VCaP (cell line): Measurements from ENCODE around the gene CAPN14.

Experiments used
- H3K27ac ChIP-seq: fragments of 450-650 bp; 2 replicates; pipeline ENCODE4 v1.5.1; 2017
- TF ChIP-seq, protein P1 (sequence below): fragments of 450-650 bp; conservative IDR thresholded peaks from 2 replicates; pipeline ENCODE4 v1.5.1; 2017; ENCODE audit warnings: mild to moderate bottlenecking, moderate library complexity

CAPN14 gene

GRCh38 chr2:31230751-31231150, 13.4 kb upstream of the CAPN14 start:
- no peak overlapping the region for H3K27ac ChIP-seq
- TF ChIP-seq, protein P1, sequence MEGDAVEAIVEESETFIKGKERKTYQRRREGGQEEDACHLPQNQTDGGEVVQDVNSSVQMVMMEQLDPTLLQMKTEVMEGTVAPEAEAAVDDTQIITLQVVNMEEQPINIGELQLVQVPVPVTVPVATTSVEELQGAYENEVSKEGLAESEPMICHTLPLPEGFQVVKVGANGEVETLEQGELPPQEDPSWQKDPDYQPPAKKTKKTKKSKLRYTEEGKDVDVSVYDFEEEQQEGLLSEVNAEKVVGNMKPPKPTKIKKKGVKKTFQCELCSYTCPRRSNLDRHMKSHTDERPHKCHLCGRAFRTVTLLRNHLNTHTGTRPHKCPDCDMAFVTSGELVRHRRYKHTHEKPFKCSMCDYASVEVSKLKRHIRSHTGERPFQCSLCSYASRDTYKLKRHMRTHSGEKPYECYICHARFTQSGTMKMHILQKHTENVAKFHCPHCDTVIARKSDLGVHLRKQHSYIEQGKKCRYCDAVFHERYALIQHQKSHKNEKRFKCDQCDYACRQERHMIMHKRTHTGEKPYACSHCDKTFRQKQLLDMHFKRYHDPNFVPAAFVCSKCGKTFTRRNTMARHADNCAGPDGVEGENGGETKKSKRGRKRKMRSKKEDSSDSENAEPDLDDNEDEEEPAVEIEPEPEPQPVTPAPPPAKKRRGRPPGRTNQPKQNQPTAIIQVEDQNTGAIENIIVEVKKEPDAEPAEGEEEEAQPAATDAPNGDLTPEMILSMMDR: no peak

- H3K27ac ChIP-seq: no peak overlapping the region; the same call in 1 of the 2 replicates
- TF ChIP-seq, protein P1: no peak
Observed at GRCh38 chr2:31228717-31229116, 11.4 kb upstream of the CAPN14 start.

DNA sequence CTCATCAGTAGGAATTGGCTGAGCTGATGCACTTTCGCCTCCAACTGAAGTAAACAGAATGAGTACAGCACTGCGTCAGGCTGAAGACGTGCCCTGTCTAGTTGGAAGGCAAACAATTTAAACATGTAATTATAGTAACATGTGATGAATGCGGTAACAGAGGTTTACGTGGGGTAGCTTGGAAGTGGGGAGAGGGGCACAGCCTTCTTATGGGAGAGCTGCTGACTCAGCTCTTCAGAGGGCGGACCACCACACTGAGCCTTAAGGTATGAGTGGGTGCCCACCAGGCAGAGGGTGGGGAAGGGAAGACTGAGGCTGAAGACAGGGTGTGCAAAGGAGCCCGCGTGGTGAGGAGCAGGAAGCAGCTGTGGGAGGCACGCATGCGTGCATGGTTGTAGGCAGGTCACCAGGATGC, 10.4 kb upstream of the CAPN14 start:
- TF ChIP-seq, protein P1: no peak
- peak overlapping the region; percentile 27; the same call in 1 of the 2 replicates for H3K27ac ChIP-seq

DNA sequence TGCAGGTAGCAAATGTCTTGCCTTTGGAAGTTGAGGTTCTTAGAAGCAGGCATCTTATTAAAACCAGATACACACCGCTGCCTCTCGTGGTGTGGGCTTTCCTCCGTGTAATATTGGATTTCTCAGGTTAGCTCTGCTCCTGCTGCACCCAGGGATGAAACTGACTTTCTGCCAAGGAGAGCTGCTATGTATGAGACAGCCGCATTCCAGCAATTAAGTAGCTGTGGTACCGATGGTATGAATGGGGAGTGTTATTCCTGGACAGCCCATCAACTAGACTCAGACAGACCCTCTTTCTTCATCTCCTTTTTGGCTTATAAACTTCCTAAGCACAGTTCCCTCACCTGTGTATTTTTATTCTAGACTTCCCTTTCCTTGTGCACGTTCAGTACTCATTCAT, 9.8 kb upstream of the CAPN14 start:
- H3K27ac ChIP-seq: peak overlapping the region; percentile 27; the same call in 1 of the 2 replicates
- TF ChIP-seq, protein P1: no peak

DNA sequence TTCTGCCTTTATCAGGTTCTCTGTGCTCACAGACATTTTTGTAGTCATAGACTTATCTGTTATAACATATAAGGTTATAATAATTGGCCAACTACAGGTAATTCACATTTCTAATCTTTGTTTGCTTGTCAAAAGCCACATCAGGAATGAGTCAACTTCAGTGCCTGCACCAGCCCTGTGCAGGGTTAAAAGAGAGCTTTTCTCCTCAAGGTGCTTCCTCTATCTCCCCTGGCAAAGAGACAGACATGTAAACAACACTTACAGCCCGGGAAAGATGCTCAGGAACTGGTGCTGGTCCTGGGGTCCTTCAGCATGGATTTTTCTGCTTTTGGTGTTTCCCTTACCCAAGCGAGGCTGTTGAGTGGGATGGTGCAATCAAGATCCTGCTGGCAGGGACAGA, 9.0 kb upstream of the CAPN14 start:
- TF ChIP-seq, protein P1: no peak
- H3K27ac ChIP-seq: peak overlapping the region; percentile 27; the same call in 1 of the 2 replicates

DNA sequence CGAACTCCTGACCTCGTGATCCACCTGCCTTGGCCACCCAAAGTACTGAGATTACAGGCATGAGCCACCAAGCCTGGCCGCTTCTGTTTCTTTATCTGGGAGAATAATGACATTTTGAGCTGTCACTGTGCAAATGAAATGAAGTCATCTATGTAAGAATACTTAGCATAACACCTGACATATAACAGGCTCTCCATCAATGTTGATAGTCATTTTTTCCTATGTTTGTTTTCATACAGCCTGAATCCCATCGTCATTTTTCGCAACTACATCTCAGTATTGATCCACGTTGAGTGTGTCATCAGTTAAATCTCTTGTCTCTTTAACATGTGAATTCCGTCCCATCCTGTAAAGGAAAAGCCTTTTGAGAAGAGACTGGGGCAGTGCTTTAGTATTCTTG, 6.4 kb upstream of the CAPN14 start:
- TF ChIP-seq, protein P1: no peak
- H3K27ac ChIP-seq: no peak overlapping the region; the same call in 1 of the 2 replicates

- no peak overlapping the region; the same call in 1 of the 2 replicates for H3K27ac ChIP-seq
- TF ChIP-seq, protein P1: no peak
Observed at GRCh38 chr2:31223026-31223425, 5.7 kb upstream of the CAPN14 start.
